GM12891 (cell line): ENCODE data around the gene ZCCHC2.

Experiments used
- DNase-seq: peaks from one replicate; pipeline ENCODE4 v3.0.0; 2011; ENCODE audit warnings: low spot score; ENCODE audit not compliant: insufficient read length
- FAIRE-seq: peaks from 2 replicates; lab custom pipeline; 2011; peaks lifted over from hg19 to GRCh38; lab: Jason Lieb, UNC
- PAX5 ChIP-seq: IDR thresholded peaks from 2 replicates; pipeline ENCODE4 v1.6.1; 2011; ENCODE audit warnings: low read length, moderate library complexity, mild to moderate bottlenecking; ENCODE audit not compliant: insufficient read depth, severe bottlenecking
- POLR2A ChIP-seq: IDR thresholded peaks from 2 replicates; pipeline ENCODE4 v1.6.1; 2011; ENCODE audit warnings: low read depth, low read length, control low read depth
- POLR2AphosphoS5 ChIP-seq: IDR thresholded peaks from 2 replicates; pipeline ENCODE4 v1.6.1; 2011; ENCODE audit warnings: low read depth, low read length, control low read depth
- POU2F2 ChIP-seq: IDR thresholded peaks from 2 replicates; pipeline ENCODE4 v1.6.1; 2011; ENCODE audit warnings: low read depth, mild to moderate bottlenecking, control low read depth, low read length, moderate library complexity
- SPI1 ChIP-seq: IDR thresholded peaks from 2 replicates; pipeline ENCODE4 v1.6.1; 2011; ENCODE audit warnings: low read depth, low read length, control low read depth
- TAF1 ChIP-seq: IDR thresholded peaks from 2 replicates; pipeline ENCODE4 v1.6.1; 2011; ENCODE audit warnings: low read depth, low read length, control low read depth

Gene ZCCHC2

GRCh38 chr18:62602706-62603105, 79.9 kb downstream of the ZCCHC2 start:
- DNase-seq (no peak), FAIRE-seq (no peak)
- TF ChIP-seq SPI1 (no peak), POLR2AphosphoS5 (no peak), TAF1 (no peak), POLR2A (no peak), PAX5 (no peak), POU2F2 (no peak)

DNA sequence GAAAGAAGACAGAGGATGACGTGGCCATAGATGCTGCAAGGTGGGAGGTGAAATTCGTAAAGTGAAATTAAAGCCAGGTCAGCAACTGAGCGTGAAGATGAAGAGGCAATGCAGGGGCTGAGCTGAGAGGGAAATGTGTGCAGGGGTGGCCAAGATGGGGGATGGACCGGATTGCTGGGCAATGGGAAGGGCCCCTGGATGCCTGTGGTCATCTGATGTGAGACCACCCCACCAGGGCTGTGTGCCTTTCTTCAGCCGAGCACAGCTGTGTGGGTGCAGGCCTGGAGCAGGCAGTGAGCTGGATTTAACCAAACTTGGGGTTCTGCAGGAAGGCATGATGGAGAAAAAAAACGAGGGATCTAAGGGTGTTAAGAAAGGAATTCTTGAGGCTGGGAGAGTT, 80.4 kb downstream of the ZCCHC2 start:
- DNase-seq (no peak), FAIRE-seq (no peak)
- TF ChIP-seq POU2F2: no peak
- no peak for TF ChIP-seq POLR2A
- TF ChIP-seq POLR2AphosphoS5: no peak
- TF ChIP-seq PAX5: no peak
- no peak for TF ChIP-seq TAF1
- TF ChIP-seq SPI1: no peak

DNA sequence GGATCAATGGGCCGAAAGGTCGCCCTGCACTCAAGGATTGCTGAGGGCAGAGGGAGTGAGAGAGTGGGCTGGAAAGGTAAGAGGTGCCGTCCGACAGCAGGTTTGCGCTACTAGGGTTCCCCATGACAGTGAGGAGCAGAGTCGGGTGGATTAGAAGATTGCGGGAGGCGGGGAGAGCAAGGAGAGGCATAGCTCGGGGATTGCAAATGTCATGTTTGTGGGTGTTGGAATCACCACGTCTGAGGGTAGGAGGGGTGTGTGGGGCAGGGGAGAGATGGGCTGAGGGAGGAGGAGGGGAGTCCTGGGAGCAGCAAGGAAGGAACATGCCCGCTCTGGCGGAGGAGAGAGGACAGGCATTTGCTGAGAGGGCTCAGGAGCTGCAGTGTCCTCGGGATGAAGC, 81.2 kb downstream of the ZCCHC2 start:
- FAIRE-seq (no peak), DNase-seq (no peak)
- TF ChIP-seq PAX5 (no peak), POLR2AphosphoS5 (no peak), POLR2A (no peak), SPI1 (no peak), POU2F2 (no peak), TAF1 (no peak)

- TF ChIP-seq POLR2A (no peak), TAF1 (no peak), POLR2AphosphoS5 (no peak), SPI1 (no peak), POU2F2 (no peak)
- DNase-seq (no peak), FAIRE-seq (no peak)
These were observed 82.9 kb downstream of the ZCCHC2 start for GRCh38 chr18:62605685-62606084.

- DNase-seq: no peak
- TF ChIP-seq POLR2A (no peak), TAF1 (no peak), PAX5 (no peak), SPI1 (no peak), POLR2AphosphoS5 (no peak), POU2F2 (no peak)
- no peak for FAIRE-seq
These were observed 83.3 kb downstream of the ZCCHC2 start for GRCh38 chr18:62606106-62606505.

DNA sequence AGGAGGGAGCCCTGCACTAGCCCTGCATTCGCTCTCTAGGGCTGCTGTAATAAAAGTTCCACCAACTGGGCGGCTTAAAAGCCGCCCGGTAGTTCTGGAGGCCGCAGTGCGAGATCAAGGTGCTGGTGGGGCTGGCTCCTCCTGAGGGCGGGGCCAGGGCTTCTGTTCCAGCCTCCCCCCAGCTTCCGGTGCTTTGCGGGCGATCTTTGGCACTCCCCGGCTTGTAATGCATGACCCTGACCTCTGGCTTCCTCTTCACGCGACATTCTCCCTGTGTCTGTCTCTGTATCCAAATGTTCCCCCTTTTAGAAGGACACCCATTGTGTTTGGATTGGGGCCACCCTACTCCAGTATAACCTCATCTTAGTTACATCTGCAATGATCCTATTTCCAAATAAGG, 84.5 kb downstream of the ZCCHC2 start:
- TF ChIP-seq POLR2AphosphoS5 (no peak), TAF1 (no peak), POLR2A (no peak), SPI1 (no peak), POU2F2 (no peak)
- DNase-seq (no peak), FAIRE-seq (no peak)

DNA sequence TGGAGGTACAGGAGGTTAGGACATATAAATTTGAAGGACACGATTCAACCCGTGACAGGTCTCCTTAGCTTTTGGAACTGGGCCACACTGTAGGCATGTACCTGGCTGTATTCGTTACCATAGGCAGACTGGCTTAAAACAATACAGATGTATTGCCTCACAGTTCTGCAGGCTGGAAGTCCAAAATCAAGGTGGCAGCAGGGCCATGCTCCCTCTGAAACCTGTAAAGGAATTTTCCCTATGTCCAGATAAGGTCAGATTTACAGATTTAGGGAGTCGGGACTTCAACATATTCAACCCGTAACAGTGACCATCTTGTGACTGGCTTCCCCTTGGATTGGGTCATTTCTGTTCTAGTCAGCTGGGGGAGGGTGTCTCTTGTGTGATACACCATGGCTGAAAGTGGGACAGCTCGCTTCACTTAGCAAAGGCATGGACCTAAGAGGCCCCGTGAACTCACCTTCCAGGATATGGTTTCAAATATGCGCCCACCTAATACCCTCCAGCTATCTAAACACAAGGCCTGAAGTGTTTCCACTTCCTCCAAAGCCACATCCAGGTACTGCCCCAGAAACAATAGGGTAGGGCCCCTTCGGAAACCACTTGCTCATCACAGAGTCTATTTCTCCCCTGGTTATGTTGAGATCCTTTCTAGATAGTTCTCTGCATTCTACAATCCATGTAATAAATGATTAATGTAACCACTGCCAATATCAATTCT, 85.0 kb downstream of the ZCCHC2 start:
- FAIRE-seq (no peak), DNase-seq (no peak)
- no peak for TF ChIP-seq POU2F2
- TF ChIP-seq POLR2AphosphoS5: no peak
- TF ChIP-seq POLR2A: no peak
- no peak for TF ChIP-seq TAF1
- TF ChIP-seq PAX5: no peak
- no peak for TF ChIP-seq SPI1

DNA sequence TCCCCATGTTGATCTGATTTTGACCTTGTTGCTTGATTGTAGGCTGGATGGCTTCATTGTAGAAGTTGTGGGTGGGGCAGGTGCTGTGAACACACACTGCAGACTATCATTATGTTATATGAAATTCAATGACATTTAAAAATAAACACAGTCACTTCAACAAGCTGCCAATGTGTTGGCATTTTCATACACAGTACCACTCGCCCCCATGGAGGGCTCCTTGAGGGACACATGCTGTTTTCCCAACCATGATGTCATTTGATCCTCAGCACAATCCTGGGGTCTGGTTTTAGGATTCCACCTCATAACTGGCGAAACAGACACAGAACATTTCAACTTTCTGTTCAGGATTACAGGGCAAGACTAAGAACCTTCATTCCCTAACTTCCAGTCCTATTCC, 86.9 kb downstream of the ZCCHC2 start:
- DNase-seq: no peak
- no peak for FAIRE-seq
- TF ChIP-seq POU2F2 (no peak), SPI1 (no peak), POLR2A (no peak), POLR2AphosphoS5 (no peak), TAF1 (no peak), PAX5 (no peak)

DNA sequence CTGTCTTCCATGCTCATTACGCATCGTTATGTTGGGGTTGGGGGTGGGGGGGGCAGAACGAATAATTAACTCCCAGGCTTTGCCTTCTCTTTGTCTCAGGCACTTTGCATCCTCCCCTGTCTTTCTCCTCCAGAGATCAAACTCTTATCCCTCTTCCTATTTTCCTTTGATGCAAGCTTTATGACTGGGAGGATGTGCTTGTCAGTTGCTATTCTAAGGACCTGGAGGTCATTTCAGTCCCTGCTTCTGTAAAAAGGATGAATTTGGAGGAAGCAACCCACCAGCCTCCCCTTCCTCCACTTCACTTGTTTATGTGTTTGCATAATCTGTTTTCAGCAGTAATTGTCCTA, 87.5 kb downstream of the ZCCHC2 start:
- DNase-seq (no peak), FAIRE-seq (no peak)
- TF ChIP-seq PAX5: no peak
- no peak for TF ChIP-seq POLR2A
- TF ChIP-seq SPI1: no peak
- TF ChIP-seq POU2F2: no peak
- TF ChIP-seq POLR2AphosphoS5: no peak
- no peak for TF ChIP-seq TAF1

GRCh38 chr18:62610701-62611411, 88.0 kb downstream of the ZCCHC2 start:
- no peak for FAIRE-seq
- TF ChIP-seq POLR2A: no peak
- TF ChIP-seq SPI1: no peak
- no peak for TF ChIP-seq POLR2AphosphoS5
- no peak for TF ChIP-seq PAX5
- no peak for TF ChIP-seq TAF1
- no peak for TF ChIP-seq POU2F2
- no peak for DNase-seq

DNA sequence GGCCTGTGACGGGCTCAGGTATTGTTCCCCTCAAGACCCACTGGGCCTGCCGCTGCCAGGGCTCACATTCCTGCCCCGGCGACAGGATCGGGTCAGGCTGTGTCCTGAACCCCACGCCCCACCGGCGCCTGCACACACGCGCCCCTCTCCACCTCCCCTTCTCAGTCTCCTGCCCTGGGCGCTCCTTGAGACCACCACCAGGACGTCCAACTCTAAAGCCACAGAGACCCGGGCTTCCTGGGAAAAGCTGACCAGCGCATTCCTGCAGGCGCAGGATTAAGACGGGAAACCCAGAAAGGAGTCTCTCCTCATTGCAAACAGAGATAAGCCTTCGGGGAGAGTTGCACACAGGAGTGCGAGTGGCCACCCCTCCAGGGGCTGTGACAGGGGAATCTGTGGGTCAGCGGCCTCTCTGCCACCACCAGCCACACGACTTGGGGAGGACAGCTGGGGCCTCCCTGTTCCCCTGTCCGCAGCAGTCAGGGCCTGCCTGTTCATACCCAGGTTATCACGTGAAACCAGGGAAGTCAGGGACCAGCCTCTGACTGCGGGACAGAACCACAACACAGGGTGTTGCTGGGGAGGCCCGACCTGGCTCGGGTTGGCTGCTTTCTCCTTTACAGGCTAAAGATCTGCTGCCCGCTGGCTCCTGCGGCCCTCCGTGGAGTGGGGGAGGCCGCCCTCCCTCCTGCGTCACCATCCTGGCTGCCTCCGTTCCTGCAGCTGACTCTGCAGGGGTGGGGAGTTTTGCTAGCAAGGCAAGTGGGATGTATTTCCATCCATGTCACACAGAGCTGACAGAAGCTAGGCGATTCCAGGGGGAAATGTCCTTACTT, 88.8 kb downstream of the ZCCHC2 start:
- DNase-seq (no peak), FAIRE-seq (no peak)
- TF ChIP-seq POU2F2 (no peak), SPI1 (no peak), TAF1 (no peak), POLR2AphosphoS5 (no peak), POLR2A (no peak), PAX5 (no peak)
